IMR-90 (cell line): ENCODE data around the gene RFC2.

Source experiments
- BHLHE40 ChIP-seq: fragments of 150-350 bp; IDR thresholded peaks from 2 replicates; pipeline ENCODE4 v1.6.1; 2016; ENCODE audit warnings: mild to moderate bottlenecking, low read depth, low read length
- RCOR1 ChIP-seq: IDR thresholded peaks from 2 replicates; pipeline ENCODE4 v1.6.1; 2012; ENCODE audit warnings: mild to moderate bottlenecking, low read length, improper control_type of control experiment; ENCODE audit not compliant: insufficient replicate concordance
- SMC3 ChIP-seq: fragments of 150-350 bp; IDR thresholded peaks from 2 replicates; pipeline ENCODE4 v1.6.1; 2016; ENCODE audit warnings: low read depth, mild to moderate bottlenecking, antibody characterized with exemption, low read length, moderate library complexity

DNA sequence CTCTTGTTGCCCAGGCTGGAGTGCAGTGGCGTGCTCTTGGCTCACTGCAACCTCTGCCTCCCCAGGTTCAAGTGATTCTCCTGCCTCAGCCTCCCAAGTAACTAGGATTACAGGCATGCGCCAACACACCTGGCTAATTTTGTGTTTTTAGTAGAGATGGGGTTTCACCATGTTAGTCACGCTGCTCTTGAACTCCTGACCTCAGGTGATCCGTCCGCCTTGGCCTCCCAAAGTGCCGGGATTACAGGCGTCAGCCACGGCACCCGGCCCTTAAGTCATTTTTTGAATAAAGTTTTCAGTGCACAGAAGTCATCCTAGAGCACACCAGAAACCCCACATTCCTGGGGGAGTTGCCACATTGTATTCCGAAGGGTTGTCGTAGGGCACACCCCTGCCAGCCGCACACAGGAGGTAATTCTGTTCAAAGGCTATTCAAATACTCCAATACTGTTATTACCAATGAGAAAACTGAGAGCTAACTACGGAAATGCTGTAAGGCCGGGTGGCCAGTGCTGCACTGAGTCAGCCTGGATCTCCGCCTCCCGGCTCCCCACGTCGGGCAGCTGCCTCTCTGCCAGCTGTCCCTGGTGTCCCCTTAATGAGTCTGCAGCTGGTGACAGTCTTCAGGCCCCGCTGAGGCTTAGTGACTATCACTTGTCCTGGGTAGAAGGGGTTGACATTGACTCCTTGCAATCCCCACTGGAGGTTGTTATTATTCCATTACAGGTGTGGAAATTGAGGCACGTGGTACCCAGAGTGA lies 8.6 kb upstream of the RFC2 start:
- TF ChIP-seq SMC3 = no peak
- no peak for TF ChIP-seq RCOR1
- no peak for TF ChIP-seq BHLHE40
